Osteoblast (primary cell): ENCODE measurements around the gene CHRND. TPM values are rescaled to one million over a fixed set of nuclear protein-coding genes. Genes with fewer than 3 reads are reported as not detected.

Experiments
- DNase-seq: peaks from one replicate; pipeline ENCODE4 v3.0.0; 2011; ENCODE audit warnings: low spot score, mixed read lengths; ENCODE audit not compliant: insufficient read length; ENCODE audit errors: missing footprints
- H2AFZ ChIP-seq: 2 replicates; pipeline ENCODE4 v1.6.0; 2011; ENCODE audit warnings: mild to moderate bottlenecking, low read length
- H3K27ac ChIP-seq: 2 replicates; pipeline ENCODE4 v1.5.1; 2011; ENCODE audit warnings: mild to moderate bottlenecking, low read depth, low read length, moderate library complexity
- H3K27me3 ChIP-seq: 2 replicates; pipeline ENCODE4 v1.6.0; 2012; ENCODE audit warnings: mild to moderate bottlenecking, control low read depth, inconsistent platforms, low read length, moderate library complexity; ENCODE audit not compliant: insufficient read depth
- H3K36me3 ChIP-seq: 2 replicates; pipeline ENCODE4 v1.5.1; 2011; ENCODE audit warnings: mild to moderate bottlenecking, low read length, control low read depth, moderate library complexity; ENCODE audit not compliant: insufficient read depth
- H3K4me1 ChIP-seq: 2 replicates; pipeline ENCODE4 v1.5.1; 2011; ENCODE audit warnings: mild to moderate bottlenecking, low read length, control low read depth, moderate library complexity; ENCODE audit not compliant: insufficient read depth
- H3K4me2 ChIP-seq: 2 replicates; pipeline ENCODE4 v1.6.0; 2011; ENCODE audit warnings: mild to moderate bottlenecking, low read length; ENCODE audit not compliant: insufficient read depth
- H3K4me3 ChIP-seq: fragments of 200-600 bp; sonication (generic); 3 replicates; pipeline ENCODE4 v1.5.1; 2012; ENCODE audit warnings: mild to moderate bottlenecking, low read length, inconsistent platforms; ENCODE audit not compliant: insufficient read depth
- H3K79me2 ChIP-seq: 2 replicates; pipeline ENCODE4 v1.6.0; 2012; ENCODE audit warnings: mild to moderate bottlenecking, low read length, control low read depth, inconsistent platforms; ENCODE audit not compliant: insufficient read depth
- H3K9me3 ChIP-seq: 2 replicates; pipeline ENCODE4 v1.5.1; 2011; ENCODE audit warnings: low read depth, low read length, control low read depth
- H4K20me1 ChIP-seq: 2 replicates; pipeline ENCODE4 v1.6.0; 2012; ENCODE audit warnings: mild to moderate bottlenecking, low read length, control low read depth; ENCODE audit not compliant: insufficient read depth
- CTCF ChIP-seq: IDR thresholded peaks from 2 replicates; pipeline ENCODE4 v1.5.1; 2011; ENCODE audit warnings: mild to moderate bottlenecking, low read depth, low read length, moderate library complexity; ENCODE audit errors: extremely low read depth
- total RNA-seq: library from RNA; depleted of rRNA; stranded (reverse); fragments of >200 nt; gene quantifications from 2 replicates; pipeline ENCODE4 v1.2.3, GENCODE V29; 2012

CHRND gene
- total RNA-seq, 1 donor, result not detected

- TF ChIP-seq CTCF, result no peak
- Histone ChIP-seq H3K4me3 (no peak overlapping the region), H2AFZ (no peak overlapping the region), H3K4me1 (no peaks in the 10 kb centered on the region), H4K20me1 (peaks cover 4% of the 10 kb centered on the region), H3K9me3 (no peaks in the 10 kb centered on the region), H3K27me3 (peaks cover 24% of the 10 kb centered on the region), H3K79me2 (no peaks in the 10 kb centered on the region), H3K36me3 (no peaks in the 10 kb centered on the region), H3K4me2 (no peak overlapping the region), H3K27ac (no peak overlapping the region)
- peak; percentile 85 for DNase-seq
Observed at GRCh38 chr2:232491139-232491780, 34.7 kb upstream of the CHRND start.

GRCh38 chr2:232492236-232492848 is 33.6 kb upstream of the CHRND start:
- Histone ChIP-seq H4K20me1 (peaks cover 4% of the 10 kb centered on the region), H3K9me3 (no peaks in the 10 kb centered on the region), H3K27ac (no peak overlapping the region), H3K79me2 (no peaks in the 10 kb centered on the region), H2AFZ (no peak overlapping the region), H3K4me2 (no peak overlapping the region), H3K4me1 (no peaks in the 10 kb centered on the region), H3K27me3 (peaks cover 14% of the 10 kb centered on the region), H3K36me3 (no peaks in the 10 kb centered on the region), H3K4me3 (no peak overlapping the region)
- peak; percentile 76 for DNase-seq
- no peak for TF ChIP-seq CTCF

- DNase-seq, result peak; percentile 77
- no peaks in the 10 kb centered on the region for H3K79me2 ChIP-seq
- TF ChIP-seq CTCF, result no peak
- peaks cover 3% of the 10 kb centered on the region for H4K20me1 ChIP-seq
- H3K27me3 ChIP-seq, result peaks cover 11% of the 10 kb centered on the region
- no peaks in the 10 kb centered on the region for H3K36me3 ChIP-seq
- H3K4me1 ChIP-seq, result no peaks in the 10 kb centered on the region
- H3K27ac ChIP-seq, result no peak overlapping the region
- H3K9me3 ChIP-seq, result no peaks in the 10 kb centered on the region
- no peak overlapping the region for H3K4me2 ChIP-seq
- H2AFZ ChIP-seq, result no peak overlapping the region
- no peak overlapping the region for H3K4me3 ChIP-seq
Observed at GRCh38 chr2:232492963-232493700, 32.8 kb upstream of the CHRND start.
